Measurements from ENCODE around the gene IGSF22. TPM values are rescaled to one million over a fixed set of nuclear protein-coding genes. Genes with fewer than 3 reads are reported as not detected.

IGSF22 gene
- total RNA-seq, 1 donor from 2014 or later = 0.06 TPM

DNA sequence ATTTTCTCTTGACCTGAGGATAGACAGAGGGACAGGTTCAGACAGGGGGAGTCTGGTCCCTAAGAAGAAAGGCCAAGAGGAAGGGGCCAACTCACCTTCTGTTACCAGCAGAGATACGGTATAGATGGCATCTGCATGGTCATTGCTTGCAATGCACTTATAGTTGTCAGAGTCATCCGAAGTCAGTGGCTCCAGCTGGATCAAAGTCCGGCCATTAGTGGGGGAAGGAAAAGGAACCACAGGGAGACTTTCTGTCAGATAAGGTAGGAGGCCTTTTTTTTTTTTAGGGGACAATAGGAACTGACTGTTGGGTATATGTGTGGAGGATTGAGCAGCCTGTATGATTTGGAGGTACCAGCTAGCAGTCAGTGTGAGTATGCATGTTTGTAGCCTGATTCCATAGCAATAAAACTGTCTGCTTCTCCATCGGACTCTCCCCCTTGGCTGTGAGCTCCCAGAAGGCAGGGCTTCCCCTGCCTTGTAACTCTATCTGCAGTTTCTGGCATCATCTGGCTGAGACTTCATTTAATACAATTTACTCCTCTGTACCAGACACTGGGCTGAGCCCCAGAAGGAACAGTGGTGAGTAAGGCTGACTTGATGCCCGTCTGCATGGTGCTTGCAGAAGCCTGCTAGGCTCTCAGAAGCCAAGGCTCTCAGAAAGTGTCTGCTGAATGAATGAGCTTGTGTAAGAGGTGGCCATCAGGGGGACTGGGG, 5.7 kb downstream of the IGSF22 start:
- TF ChIP-seq, protein P1, sequence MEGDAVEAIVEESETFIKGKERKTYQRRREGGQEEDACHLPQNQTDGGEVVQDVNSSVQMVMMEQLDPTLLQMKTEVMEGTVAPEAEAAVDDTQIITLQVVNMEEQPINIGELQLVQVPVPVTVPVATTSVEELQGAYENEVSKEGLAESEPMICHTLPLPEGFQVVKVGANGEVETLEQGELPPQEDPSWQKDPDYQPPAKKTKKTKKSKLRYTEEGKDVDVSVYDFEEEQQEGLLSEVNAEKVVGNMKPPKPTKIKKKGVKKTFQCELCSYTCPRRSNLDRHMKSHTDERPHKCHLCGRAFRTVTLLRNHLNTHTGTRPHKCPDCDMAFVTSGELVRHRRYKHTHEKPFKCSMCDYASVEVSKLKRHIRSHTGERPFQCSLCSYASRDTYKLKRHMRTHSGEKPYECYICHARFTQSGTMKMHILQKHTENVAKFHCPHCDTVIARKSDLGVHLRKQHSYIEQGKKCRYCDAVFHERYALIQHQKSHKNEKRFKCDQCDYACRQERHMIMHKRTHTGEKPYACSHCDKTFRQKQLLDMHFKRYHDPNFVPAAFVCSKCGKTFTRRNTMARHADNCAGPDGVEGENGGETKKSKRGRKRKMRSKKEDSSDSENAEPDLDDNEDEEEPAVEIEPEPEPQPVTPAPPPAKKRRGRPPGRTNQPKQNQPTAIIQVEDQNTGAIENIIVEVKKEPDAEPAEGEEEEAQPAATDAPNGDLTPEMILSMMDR (conservative IDR thresholded peaks at IDR 0.05; ENCODE audit: low read depth, low read length) = no peak
- DNase-seq (ENCODE audit: low read depth) = no peak
- H3K4me3 ChIP-seq (ENCODE audit: low read depth, low read length) = no peak overlapping the region

DNA sequence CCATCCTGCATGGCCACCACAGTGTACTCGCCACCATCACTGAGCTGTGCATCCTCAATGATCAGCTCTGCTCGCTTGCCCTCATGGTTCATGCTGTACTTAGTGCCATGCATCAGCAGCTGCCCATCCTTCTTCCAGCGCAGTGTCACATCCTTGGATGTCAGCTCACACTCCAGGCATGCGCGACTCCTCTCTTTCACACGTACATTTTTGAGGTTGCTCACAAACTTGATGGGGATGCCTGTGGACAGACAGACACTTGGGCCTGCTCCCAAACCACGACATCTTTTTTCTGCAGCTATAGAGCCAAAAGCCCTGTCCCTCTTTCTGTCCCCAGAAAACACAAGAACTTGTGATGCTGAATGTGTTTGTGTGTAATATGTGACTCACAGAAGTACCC, 10.5 kb downstream of the IGSF22 start:
- TF ChIP-seq, protein P1 (conservative IDR thresholded peaks at IDR 0.05; ENCODE audit: low read depth, low read length) = no peak
- DNase-seq (ENCODE audit: low read depth) = no peak
- no peak overlapping the region for H3K4me3 ChIP-seq (ENCODE audit: low read depth, low read length)

DNA sequence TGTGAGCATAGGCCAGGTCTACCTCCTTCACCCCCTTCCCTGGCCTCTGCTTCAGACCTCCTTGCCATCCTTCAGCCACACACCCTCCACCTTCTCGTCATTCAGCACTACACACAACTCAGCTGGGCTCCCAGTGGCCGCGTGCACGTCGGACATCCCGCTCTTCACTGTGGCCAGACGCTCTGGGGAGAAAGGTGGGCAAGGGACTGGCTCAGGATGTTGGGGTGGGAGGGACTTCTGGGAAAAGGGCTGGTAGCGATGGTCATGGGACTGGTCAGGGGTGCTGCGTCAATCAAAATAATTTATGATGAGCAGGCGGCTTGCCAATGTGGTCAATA, 11.6 kb downstream of the IGSF22 start:
- no peak overlapping the region for H3K4me3 ChIP-seq (ENCODE audit: low read depth, low read length)
- DNase-seq (ENCODE audit: low read depth) = no peak
- TF ChIP-seq, protein P1 (conservative IDR thresholded peaks at IDR 0.05; ENCODE audit: low read depth, low read length) = no peak

DNA sequence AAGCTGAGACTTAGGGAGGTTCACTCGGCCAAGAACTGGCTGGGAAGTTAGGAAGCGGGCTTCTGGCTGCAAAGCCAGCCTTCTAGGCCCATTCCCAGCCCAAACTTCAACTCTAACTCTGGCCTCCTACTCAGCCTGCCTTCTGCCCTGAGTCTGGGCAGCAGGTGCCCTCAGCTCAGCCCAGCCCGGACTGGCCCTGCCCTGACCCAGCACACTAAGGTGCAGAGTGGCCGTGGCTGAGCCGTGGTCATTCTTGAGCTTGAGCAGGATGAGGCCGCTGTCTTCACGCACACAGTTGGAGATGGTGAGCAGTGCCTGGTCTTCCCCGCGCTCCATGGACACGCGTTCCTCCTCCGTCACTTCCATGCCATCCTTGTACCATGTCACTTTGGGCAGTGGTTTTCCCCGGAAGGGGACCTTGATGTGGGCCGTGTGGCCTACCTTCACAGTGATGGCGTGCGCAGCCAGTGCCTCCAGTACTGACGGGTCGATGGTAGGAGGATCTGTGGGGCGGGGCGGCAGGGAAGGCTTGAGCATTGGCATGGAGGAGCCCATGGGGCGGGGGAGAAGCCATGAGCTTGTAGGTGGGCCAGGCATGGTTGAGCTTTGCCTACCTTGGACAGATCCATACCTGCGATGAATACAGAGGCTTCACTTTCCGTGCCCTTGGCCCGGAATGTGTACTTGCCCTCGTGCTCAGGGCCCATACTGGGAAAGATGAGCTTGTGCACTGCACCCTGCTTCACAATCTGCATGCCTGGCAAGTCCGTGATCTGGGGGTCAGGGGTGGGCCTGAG, 12.1 kb downstream of the IGSF22 start:
- H3K4me3 ChIP-seq (ENCODE audit: low read depth, low read length) = no peak overlapping the region

DNA sequence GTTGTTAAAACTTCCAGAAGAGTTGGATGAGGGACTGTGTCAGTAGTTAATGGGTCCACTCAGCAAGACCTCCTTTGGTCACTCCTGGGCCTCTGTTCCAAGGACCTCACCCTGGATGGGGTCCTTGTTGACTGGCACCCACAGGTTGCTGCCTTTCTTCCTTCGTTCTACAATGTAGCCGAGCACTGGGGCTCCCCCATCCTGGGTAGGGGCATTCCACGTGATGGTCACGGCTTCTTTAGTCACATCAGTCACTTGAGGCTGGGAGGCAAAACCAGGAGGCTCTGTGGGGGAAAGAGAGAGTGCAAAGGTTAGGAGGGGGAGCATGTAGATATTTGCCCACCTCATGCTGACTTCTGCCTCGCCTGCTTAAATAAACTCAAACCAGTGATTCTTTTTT, 15.4 kb downstream of the IGSF22 start:
- H3K4me3 ChIP-seq (ENCODE audit: low read depth, low read length) = no peak overlapping the region
- no peak for DNase-seq (ENCODE audit: low read depth)
- TF ChIP-seq, protein P1 (conservative IDR thresholded peaks at IDR 0.05; ENCODE audit: low read depth, low read length) = no peak

More for the DNA sequence above, 12.1 kb downstream of the IGSF22 start:
- TF ChIP-seq, protein P1 (conservative IDR thresholded peaks at IDR 0.05; ENCODE audit: low read depth, low read length) = no peak
- no peak for DNase-seq (ENCODE audit: low read depth)

DNA sequence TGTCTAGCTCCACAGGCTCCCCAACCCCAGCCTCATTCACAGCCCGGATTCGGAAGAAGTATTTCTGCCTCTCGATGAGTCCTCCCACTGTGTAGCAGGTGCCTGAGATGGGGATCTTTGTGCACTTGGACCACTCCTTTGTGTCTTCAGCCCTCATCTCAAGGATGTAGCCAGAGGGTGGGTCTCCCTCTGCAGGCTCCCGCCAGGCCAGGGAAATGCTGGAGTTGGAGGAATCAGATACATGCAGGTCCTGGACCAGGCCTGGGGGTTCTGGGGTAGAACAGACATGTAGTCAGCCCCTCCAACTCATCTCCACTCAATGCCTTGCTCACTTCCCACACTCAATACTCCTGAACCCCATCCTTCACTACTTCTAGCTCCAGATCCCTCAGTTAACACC, 16.6 kb downstream of the IGSF22 start:
- no peak for DNase-seq (ENCODE audit: low read depth)
- TF ChIP-seq, protein P1 (conservative IDR thresholded peaks at IDR 0.05; ENCODE audit: low read depth, low read length) = no peak
- H3K4me3 ChIP-seq (ENCODE audit: low read depth, low read length) = no peak overlapping the region

Measured in epithelial cell of proximal tubule (primary cell).